Esophagus squamous epithelium (tissue), 4 donors: ENCODE measurements around the gene TTC17.

ENCODE experiments used
- CTCF ChIP-seq, 6 experiments: fragments of 450-650 bp in 4 of 6; fragments of 200-600 bp in 2 of 6; sonication (generic) in 2 of 6; IDR thresholded peaks; one replicate each; pipeline ENCODE4 v1.5.1; 2016 to 2019; ENCODE audit warnings: antibody characterized with exemption in 6 of 6, mild to moderate bottlenecking in 4 of 6, moderate library complexity in 4 of 6
- POLR2A ChIP-seq, 4 donors: fragments of 450-650 bp; IDR thresholded peaks; one replicate each; pipeline ENCODE4 v1.6.1; 2017; ENCODE audit warnings: antibody characterized with exemption in 4 of 4, mild to moderate bottlenecking in 4 of 4, moderate library complexity in 3 of 4

DNA sequence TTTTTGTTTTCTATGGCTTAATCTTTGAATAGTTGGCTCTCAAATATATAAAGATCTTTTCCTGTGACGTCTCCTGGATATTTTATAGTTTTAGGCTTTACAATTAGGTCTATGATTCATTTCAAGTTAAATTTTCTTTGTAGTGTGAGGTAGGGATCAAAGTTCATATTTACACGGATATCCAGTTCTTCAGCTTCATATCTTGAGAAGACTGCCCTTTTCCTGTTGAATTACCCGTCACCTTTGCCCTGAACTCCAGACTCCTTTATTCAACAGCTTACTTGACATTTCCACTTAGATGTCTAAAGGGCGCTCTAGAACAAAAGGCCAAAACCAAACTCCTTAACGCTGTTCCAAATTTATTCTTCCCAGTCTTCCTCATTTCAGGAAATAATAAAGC lies 51.7 kb downstream of the TTC17 start:
- TF ChIP-seq CTCF (IDR thresholded peaks at IDR 0.05) (no peak), POLR2A (IDR thresholded peaks at IDR 0.05) (no peak)
